ENCODE data around the gene TUBGCP2. TPM values are rescaled to one million over a fixed set of nuclear protein-coding genes. Genes with fewer than 3 reads are reported as not detected.

The TUBGCP2 gene
- total RNA-seq, 4 donors from 2014 or later = 21.5 to 43.8 (median 36.5) TPM

DNA sequence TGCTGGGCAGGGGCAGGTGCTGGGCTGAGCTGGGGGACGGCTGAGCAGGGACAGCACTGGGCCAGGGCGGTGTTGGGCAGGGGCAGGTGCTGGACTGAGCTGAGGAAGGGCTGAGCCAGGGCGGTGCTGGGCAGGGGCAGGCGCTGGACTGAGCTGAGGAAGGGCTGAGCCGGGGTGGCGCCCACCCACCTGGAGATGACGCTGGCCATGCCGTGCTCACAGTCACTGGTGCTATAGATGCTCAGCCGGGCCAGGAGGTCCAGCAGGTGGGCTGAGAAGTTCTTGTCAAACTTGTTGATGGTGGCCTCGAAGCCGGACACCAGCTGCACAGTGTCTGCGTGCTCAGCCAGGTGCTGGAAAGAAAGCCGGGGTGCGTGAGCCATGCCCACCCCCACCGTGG, 27.6 kb downstream of the TUBGCP2 start:
- ATAC-seq = no peak
- no peaks in the 10 kb centered on the region for H3K4me1 ChIP-seq
- H3K27me3 ChIP-seq = peaks cover 5 to 15% (median 9%) of the 10 kb centered on the region in 3 donors
- H3K9me3 ChIP-seq = no peaks in the 10 kb centered on the region
- no peak for DNase-seq
- H3K27ac ChIP-seq = no peak overlapping the region
- no peak overlapping the region for H3K4me3 ChIP-seq
- intact Hi-C loops (cut with DNase I; ENCODE audit: low total_unique reads) (no loop called here), in situ Hi-C loops (cut with MboI; ENCODE audit: low sequenced_read_pairs in 4 of 4) (no loop called here)
- peaks cover 0 to 69% of the 10 kb centered on the region in 2 donors for H3K36me3 ChIP-seq
- TF ChIP-seq, protein P1, sequence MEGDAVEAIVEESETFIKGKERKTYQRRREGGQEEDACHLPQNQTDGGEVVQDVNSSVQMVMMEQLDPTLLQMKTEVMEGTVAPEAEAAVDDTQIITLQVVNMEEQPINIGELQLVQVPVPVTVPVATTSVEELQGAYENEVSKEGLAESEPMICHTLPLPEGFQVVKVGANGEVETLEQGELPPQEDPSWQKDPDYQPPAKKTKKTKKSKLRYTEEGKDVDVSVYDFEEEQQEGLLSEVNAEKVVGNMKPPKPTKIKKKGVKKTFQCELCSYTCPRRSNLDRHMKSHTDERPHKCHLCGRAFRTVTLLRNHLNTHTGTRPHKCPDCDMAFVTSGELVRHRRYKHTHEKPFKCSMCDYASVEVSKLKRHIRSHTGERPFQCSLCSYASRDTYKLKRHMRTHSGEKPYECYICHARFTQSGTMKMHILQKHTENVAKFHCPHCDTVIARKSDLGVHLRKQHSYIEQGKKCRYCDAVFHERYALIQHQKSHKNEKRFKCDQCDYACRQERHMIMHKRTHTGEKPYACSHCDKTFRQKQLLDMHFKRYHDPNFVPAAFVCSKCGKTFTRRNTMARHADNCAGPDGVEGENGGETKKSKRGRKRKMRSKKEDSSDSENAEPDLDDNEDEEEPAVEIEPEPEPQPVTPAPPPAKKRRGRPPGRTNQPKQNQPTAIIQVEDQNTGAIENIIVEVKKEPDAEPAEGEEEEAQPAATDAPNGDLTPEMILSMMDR (IDR thresholded peaks at IDR 0.05 in 4 of 5, conservative IDR thresholded peaks at IDR 0.05 in 1 of 5) = no peak
- no peak for TF ChIP-seq POLR2A (IDR thresholded peaks at IDR 0.05)

DNA sequence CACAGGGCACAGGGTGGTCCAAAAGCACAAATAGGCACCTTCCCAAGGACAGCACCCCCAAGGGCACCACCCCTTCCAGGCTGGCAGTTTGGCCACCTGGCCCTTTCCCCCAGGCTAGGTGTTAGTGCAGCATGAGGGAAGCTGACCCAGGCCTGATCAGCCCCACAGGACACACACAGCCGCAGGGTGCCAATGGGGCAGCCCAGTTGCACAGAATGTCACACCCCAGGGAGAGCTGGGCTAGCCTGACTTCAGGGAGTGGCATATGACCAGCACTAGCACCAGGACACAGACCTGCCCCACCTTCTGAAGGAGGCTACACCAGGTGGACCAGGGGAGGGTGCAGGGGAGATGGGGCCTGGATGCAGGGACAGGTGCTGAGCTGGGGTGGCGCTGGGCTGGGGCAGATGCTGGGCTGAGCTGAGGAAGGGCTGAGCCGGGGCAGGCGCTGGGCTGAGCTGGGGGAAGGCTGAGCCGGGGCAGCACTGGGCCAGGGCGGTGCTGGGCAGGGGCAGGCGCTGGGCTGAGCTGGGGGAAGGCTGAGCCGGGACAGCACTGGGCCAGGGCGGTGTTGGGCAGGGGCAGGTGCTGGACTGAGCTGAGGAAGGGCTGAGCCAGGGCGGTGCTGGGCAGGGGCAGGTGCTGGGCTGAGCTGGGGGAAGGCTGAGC, 28.1 kb downstream of the TUBGCP2 start:
- no peak for DNase-seq
- Histone ChIP-seq H3K9me3 (no peaks in the 10 kb centered on the region), H3K27ac (no peak overlapping the region), H3K4me1 (no peaks in the 10 kb centered on the region), H3K36me3 (peaks cover 0 to 63% of the 10 kb centered on the region in 2 donors), H3K27me3 (peaks cover 11 to 20% (median 13%) of the 10 kb centered on the region in 3 donors), H3K4me3 (no peak overlapping the region)
- ATAC-seq = no peak
- intact Hi-C loops (cut with DNase I; ENCODE audit: low total_unique reads) = no loop called here
- in situ Hi-C loops (cut with MboI; ENCODE audit: low sequenced_read_pairs in 4 of 4) = no loop called here
- TF ChIP-seq, protein P1 (IDR thresholded peaks at IDR 0.05 in 4 of 5, conservative IDR thresholded peaks at IDR 0.05 in 1 of 5) = no peak
- no peak for TF ChIP-seq POLR2A (IDR thresholded peaks at IDR 0.05)

DNA sequence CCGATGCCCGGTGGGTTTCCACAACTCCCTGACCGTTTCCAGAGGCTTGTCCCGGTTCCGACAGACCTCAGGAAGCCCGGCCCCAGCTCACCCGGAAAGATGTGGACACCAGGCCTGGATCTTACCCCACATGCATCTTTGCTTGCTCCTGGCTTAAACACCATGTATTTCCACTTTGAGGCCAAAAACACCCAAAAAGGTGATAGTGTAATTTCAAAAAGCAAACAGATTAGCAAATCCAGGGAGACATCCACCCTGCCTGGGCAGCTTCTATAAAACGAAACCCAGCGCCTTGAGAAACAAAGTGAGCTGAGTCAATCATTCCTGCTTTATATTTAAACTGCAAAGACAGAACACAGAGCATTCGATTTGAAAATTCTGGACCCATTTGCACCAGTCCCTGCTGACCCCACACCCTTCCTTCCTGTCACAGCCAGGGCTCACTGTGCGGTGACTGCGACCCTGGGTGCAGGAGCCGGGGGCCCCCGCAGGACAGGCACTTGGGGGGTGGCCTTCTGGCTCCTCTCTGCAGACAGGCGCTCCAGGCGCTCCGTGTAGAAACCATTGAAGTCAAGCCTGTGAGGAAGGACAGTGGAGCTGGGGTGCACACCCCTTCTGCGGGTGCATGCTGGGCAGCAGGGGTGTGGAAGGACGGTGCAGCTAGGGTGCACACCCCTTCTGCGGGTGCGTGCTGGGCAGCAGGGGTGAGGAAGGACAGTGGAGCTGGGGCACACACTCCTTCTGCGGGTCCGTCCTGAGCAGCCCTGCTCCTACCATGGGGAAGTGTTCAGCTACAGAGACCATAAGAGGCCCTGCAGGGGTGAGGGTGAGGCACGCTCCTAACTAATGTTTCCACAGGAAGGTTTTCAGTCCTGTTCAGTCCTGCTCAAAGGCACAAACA, 29.1 kb downstream of the TUBGCP2 start:
- intact Hi-C loops (cut with DNase I; ENCODE audit: low total_unique reads) (no loop called here), in situ Hi-C loops (cut with MboI; ENCODE audit: low sequenced_read_pairs in 4 of 4) (no loop called here)
- DNase-seq (no peak), ATAC-seq (no peak)
- Histone ChIP-seq H3K4me3 (no peak overlapping the region), H3K27ac (no peak overlapping the region), H3K4me1 (no peaks in the 10 kb centered on the region), H3K9me3 (no peaks in the 10 kb centered on the region), H3K36me3 (peaks cover 0 to 54% of the 10 kb centered on the region in 2 donors), H3K27me3 (peaks cover 18 to 22% (median 18%) of the 10 kb centered on the region in 3 donors)
- no peak for TF ChIP-seq POLR2A (IDR thresholded peaks at IDR 0.05)
- TF ChIP-seq, protein P1 (IDR thresholded peaks at IDR 0.05 in 4 of 5, conservative IDR thresholded peaks at IDR 0.05 in 1 of 5) = no peak

DNA sequence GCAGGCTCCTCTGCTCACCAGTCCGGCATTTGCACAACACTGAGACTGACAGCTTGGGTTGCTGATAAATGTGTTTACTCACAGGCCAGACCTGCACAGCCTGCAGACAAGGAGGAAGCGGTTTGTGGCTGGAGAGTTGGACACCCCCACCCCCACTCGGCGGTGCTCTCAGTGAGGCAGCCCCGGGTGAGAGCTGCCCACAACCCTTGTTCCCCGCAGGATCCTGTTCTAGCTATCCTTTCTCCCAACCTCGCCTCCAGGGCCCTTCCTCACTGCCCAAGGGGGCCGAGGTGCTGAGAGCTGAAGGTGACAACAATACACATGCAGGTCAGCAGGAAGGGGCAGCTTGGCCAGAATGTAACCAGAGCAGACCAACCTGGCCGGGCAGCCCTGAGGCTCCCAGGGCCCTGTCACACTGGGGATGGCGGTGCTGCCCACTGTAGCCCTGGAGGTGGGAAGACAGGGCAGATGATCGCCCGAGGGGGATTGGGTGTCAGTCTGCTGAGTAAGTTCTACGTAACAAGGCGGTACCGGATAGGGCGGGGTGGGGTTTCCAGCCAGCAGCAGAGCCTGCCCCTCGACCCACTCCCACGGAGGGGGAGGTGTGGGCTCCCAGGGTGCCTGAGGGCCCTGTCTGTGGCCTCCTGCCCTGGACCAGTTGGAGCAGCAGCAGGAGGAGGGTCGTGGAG, 30.0 kb downstream of the TUBGCP2 start:
- H3K9me3 ChIP-seq = no peaks in the 10 kb centered on the region
- H3K27ac ChIP-seq = no peak overlapping the region
- in situ Hi-C loops (cut with MboI; ENCODE audit: low sequenced_read_pairs in 4 of 4) (no loop called here), intact Hi-C loops (cut with DNase I; ENCODE audit: low total_unique reads) (no loop called here)
- H3K36me3 ChIP-seq = peaks cover 0 to 45% of the 10 kb centered on the region in 2 donors
- peaks cover 18 to 22% (median 18%) of the 10 kb centered on the region in 3 donors for H3K27me3 ChIP-seq
- no peaks in the 10 kb centered on the region for H3K4me1 ChIP-seq
- H3K4me3 ChIP-seq = no peak overlapping the region
- DNase-seq = peak in 1 of 2 donors; percentile 38
- TF ChIP-seq, protein P1 (IDR thresholded peaks at IDR 0.05 in 4 of 5, conservative IDR thresholded peaks at IDR 0.05 in 1 of 5) = no peak
- TF ChIP-seq POLR2A (IDR thresholded peaks at IDR 0.05) = no peak
- no peak for ATAC-seq

Measured in gastrocnemius medialis (tissue), 4 donors.